ENCODE data around the gene TAF11L12. TPM values are rescaled to one million over a fixed set of nuclear protein-coding genes. Genes with fewer than 3 reads are reported as not detected.
"Not testable (repeated sequence)": the region's sequence is repeated elsewhere in the genome, so short reads cannot be mapped to it uniquely, and the experiment has no call there.

Gene TAF11L12
- polyA plus RNA-seq, 1 donor (not counting 4 experiments of a cell fraction or from before 2014, with no cell fraction given), result not detected

GRCh38 chr5:17603880-17604279 lies 6.3 kb upstream of the TAF11L12 start, which contains the start of gene TAF11L11:
Gene TAF11L11, plus strand, starts transcription at chr5:17604183.
- DNase-seq (ENCODE audit: low read depth, low spot score); H2AFZ ChIP-seq (ENCODE audit: control insufficient read depth, low read length); H3K9me1 ChIP-seq (ENCODE audit: control insufficient read depth, extremely low read depth, insufficient read depth, low read length); H4K20me1 ChIP-seq (ENCODE audit: control insufficient read depth, extremely low read depth, insufficient read depth, low read length); H3K9ac ChIP-seq (ENCODE audit: control insufficient read depth, extremely low read depth, insufficient read depth, low read length); H3K4me2 ChIP-seq (ENCODE audit: control insufficient read depth, extremely low read depth, insufficient read depth, low read depth, low read length); H3K9me3 ChIP-seq (ENCODE audit: control insufficient read depth, low read depth, low read length); H3K79me2 ChIP-seq (ENCODE audit: control insufficient read depth, insufficient read depth, low read length); FAIRE-seq; H3K4me3 ChIP-seq (ENCODE audit: control insufficient read depth in 2 of 3, extremely low read depth in 1 of 3, insufficient read depth in 2 of 3, low read depth in 1 of 3, low read length in 3 of 3); H3K4me1 ChIP-seq (ENCODE audit: control insufficient read depth, extremely low read depth, insufficient read depth, low read length); H3K27ac ChIP-seq (ENCODE audit: control insufficient read depth, insufficient read depth, low read length); dilution Hi-C loops (cut with MboI; ENCODE audit: extremely low pct_ligation_motif_present, low sequenced_read_pairs); H3K36me3 ChIP-seq (ENCODE audit: control insufficient read depth in 2 of 2, extremely low read depth in 1 of 2, insufficient read depth in 2 of 2, low read length in 2 of 2); H3K27me3 ChIP-seq (ENCODE audit: control insufficient read depth, extremely low read depth, insufficient read depth, low read length): not testable (repeated sequence)

DNA sequence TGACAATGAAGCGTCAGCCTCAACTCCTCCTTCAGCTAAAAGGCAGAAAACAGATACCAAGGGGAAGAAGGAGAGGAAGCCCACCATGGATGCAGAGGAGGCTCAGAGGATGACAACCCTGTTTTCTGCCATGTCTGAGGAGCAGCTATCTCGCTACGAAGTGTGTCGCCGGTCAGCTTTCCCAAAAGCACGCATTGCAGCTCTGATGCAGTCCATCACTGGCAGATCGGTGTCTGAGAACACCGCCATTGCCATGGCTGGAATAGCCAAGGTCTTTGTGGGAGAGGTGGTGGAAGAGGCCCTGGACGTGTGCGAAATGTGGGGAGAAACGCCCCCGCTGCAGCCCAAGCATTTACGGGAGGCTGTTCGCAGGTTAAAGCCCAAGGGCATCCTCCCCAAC lies 5.2 kb upstream of the TAF11L12 start:
- no peak for FAIRE-seq
- no peaks in the 10 kb centered on the region for H3K9me1 ChIP-seq (ENCODE audit: control insufficient read depth, extremely low read depth, insufficient read depth, low read length)
- DNase-seq (ENCODE audit: low read depth, low spot score), result no peak

DNA sequence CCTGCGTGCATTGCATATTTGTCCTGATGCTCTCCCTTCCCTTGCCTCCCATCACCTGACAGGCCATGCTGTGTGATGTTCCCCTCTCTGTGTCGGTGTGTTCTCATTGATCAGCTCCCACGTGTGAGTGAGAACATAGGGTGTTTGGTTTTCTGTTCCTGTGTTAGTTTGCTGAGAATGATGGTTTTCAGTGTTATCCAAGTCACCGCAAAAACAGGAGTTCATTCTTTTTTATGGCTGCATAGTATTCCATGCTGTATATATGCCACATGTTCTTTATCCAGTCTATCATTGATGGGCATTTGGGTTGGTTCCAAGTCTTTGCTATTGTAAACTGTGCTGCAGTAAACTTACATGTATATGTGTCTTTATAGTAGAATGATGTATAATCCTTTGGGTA lies 2.7 kb upstream of the TAF11L12 start:
- H3K27me3 ChIP-seq (ENCODE audit: control insufficient read depth, extremely low read depth, insufficient read depth, low read length); dilution Hi-C loops (cut with MboI; ENCODE audit: extremely low pct_ligation_motif_present, low sequenced_read_pairs); DNase-seq (ENCODE audit: low read depth, low spot score); H3K9ac ChIP-seq (ENCODE audit: control insufficient read depth, extremely low read depth, insufficient read depth, low read length); H4K20me1 ChIP-seq (ENCODE audit: control insufficient read depth, extremely low read depth, insufficient read depth, low read length); H3K79me2 ChIP-seq (ENCODE audit: control insufficient read depth, insufficient read depth, low read length); H3K4me1 ChIP-seq (ENCODE audit: control insufficient read depth, extremely low read depth, insufficient read depth, low read length); H3K4me2 ChIP-seq (ENCODE audit: control insufficient read depth, extremely low read depth, insufficient read depth, low read depth, low read length); H3K36me3 ChIP-seq (ENCODE audit: control insufficient read depth in 2 of 2, extremely low read depth in 1 of 2, insufficient read depth in 2 of 2, low read length in 2 of 2); H3K4me3 ChIP-seq (ENCODE audit: control insufficient read depth in 2 of 3, extremely low read depth in 1 of 3, insufficient read depth in 2 of 3, low read depth in 1 of 3, low read length in 3 of 3); H2AFZ ChIP-seq (ENCODE audit: control insufficient read depth, low read length); H3K9me3 ChIP-seq (ENCODE audit: control insufficient read depth, low read depth, low read length); FAIRE-seq; H3K9me1 ChIP-seq (ENCODE audit: control insufficient read depth, extremely low read depth, insufficient read depth, low read length); H3K27ac ChIP-seq (ENCODE audit: control insufficient read depth, insufficient read depth, low read length): not testable (repeated sequence)

More for the DNA sequence above, 5.2 kb upstream of the TAF11L12 start:
- TF ChIP-seq EZH2 (IDR thresholded peaks at IDR 0.05; ENCODE audit: low read length), result no peak
- TF ChIP-seq CTCF (optimal IDR thresholded peaks at IDR 0.05 in 1 of 3, IDR thresholded peaks at IDR 0.05 in 1 of 3, conservative IDR thresholded peaks at IDR 0.05 in 1 of 3; ENCODE audit: extremely low read depth in 1 of 3, insufficient read depth in 2 of 3, low read length in 3 of 3), result no peak
- Histone ChIP-seq H3K4me3 (ENCODE audit: control insufficient read depth in 2 of 3, extremely low read depth in 1 of 3, insufficient read depth in 2 of 3, low read depth in 1 of 3, low read length in 3 of 3) (no peak overlapping the region), H3K27me3 (ENCODE audit: control insufficient read depth, extremely low read depth, insufficient read depth, low read length) (no peaks in the 10 kb centered on the region), H3K9me3 (ENCODE audit: control insufficient read depth, low read depth, low read length) (peaks cover 4% of the 10 kb centered on the region), H3K27ac (ENCODE audit: control insufficient read depth, insufficient read depth, low read length) (no peak overlapping the region), H3K4me2 (ENCODE audit: control insufficient read depth, extremely low read depth, insufficient read depth, low read depth, low read length) (no peak overlapping the region), H2AFZ (ENCODE audit: control insufficient read depth, low read length) (no peak overlapping the region), H3K4me1 (ENCODE audit: control insufficient read depth, extremely low read depth, insufficient read depth, low read length) (no peaks in the 10 kb centered on the region), H3K79me2 (ENCODE audit: control insufficient read depth, insufficient read depth, low read length) (no peaks in the 10 kb centered on the region), H3K36me3 (ENCODE audit: control insufficient read depth in 2 of 2, extremely low read depth in 1 of 2, insufficient read depth in 2 of 2, low read length in 2 of 2) (no peaks in the 10 kb centered on the region), H4K20me1 (ENCODE audit: control insufficient read depth, extremely low read depth, insufficient read depth, low read length) (no peaks in the 10 kb centered on the region), H3K9ac (ENCODE audit: control insufficient read depth, extremely low read depth, insufficient read depth, low read length) (no peak overlapping the region)
- dilution Hi-C loops (cut with MboI; ENCODE audit: extremely low pct_ligation_motif_present, low sequenced_read_pairs), result no loop called here
